Glomerular visceral epithelial cell (primary cell): ENCODE data around the gene KIAA1328.
"Not testable (repeated sequence)": the region's sequence is repeated elsewhere in the genome, so short reads cannot be mapped to it uniquely, and the experiment has no call there.

Experiments
- DNase-seq: peaks from one replicate; pipeline ENCODE4 v3.0.0-alpha.2; 2016; ENCODE audit errors: extremely low spot score

The KIAA1328 gene

DNA sequence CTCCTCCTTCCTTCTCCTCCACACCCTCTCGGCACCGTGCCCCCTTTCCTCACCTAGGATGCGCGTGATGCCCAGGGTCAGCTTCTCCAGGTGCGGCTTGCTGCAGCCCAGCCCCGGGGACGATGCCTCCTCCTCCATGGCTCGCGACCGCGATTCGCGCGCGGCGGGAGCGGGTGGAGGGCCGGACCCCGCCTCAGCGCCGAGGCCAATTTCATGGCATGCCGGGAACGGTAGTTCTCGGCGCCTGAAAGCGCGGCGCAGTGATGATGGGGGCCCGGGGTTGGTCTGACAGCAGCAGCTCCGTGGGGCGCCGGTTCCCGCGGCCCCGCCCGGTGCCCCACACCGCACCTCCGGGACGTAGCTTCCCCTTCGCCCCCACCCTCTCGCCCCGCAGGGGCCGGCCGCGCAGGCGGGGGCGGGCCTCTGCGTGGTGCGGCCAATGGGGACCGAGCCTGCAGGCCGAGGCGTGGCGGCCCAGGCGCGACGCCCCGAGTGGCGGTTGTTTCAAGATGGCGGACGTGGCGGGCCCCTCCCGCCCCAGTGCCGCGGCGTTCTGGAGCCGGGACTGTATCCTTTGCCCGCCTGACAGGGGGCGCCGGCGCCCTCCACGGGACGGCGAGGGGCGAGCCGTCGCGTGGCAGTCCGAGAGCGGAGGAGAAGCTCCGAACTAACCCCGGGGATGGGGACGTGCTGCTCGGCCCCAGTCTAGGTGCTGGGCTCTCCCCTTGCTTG lies at the start of gene KIAA1328, which contains the start of gene TPGS2:
KIAA1328 (plus strand) TSS at position 498 of the 732 bp plus-strand sequence; CDS start at position 510, 12 bp downstream.
TPGS2 (minus strand) TSS at position 373 of the 732 bp plus-strand sequence; CDS start at position 138, 235 bp downstream.
- peak; percentile 93 for DNase-seq

DNA sequence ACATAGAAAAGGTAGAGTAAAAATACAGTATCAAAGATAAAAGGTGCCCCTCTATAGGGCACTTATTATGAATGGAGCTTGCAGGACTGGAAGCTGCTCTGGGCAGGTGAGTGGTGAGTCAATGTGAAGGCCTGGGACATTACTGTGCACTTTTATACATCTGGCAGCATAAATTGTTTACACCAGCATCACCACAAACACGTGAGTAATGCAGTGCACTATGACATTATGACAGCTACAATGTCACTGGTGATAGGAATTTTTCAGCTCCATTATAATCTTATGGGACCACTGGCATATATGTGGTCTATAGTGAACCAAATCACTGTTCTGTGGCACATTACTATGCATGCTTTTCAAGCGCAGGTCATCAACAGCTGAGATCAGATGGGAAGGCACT lies 48.2 kb upstream of the KIAA1328 start:
- no peak for DNase-seq

DNA sequence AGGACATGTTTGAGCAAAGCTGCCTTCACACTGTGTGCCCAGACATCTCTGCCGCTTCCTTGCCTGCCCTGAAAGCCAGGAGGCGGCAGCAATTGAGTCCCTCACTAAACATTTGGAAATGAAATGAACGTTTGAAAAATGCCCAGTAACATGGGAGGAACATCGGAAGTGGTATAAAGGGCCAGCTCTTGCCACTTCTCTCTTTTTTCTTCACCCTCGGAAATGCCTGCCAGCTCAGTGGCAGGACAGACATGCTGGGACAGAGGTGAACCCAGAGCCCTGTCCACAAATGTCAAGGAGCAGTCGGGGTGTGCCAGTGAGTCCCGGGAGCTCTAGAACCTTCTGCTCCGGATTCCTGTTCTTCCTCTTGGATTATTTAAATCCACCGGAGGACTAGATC lies 46.2 kb upstream of the KIAA1328 start:
- DNase-seq = no peak

DNA sequence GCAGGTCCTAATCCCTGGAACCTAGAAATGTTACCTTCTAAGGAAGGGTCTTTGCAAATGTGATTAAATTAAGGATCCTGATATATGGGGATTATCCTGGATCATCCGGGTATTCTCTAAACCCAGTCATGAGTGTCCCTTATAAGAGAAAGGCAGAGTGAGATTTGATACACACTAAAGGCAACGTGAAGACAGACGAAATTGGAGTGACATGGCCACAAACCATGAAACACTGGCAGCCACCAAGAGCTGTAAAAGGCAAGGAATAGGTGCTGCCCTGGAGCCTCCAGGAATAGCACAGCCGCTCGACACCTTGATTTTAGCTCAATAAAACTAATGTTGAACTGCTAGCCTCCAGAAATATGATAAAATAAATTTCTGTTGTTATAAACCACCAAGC lies 45.1 kb upstream of the KIAA1328 start:
- no peak for DNase-seq

DNA sequence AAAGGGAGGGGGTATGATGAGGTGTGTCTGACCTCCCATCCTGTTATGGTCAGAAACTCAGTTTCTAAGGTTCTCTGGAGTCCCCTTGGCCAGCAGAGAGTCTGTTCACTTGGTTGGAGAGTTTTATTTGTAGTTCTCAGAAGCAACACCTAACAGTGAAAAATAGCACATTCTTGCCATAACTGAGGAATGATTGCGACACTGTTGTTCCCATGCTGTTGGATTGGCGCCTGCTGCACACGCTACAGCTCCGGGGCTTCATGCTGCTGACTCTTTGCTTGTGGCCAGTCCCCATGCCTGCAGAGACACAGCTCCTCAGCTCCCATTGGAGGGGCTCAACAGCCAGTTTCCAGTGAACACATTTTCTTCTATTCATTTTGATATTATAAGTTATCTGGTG lies 42.2 kb upstream of the KIAA1328 start:
- peak; percentile 53 for DNase-seq

DNA sequence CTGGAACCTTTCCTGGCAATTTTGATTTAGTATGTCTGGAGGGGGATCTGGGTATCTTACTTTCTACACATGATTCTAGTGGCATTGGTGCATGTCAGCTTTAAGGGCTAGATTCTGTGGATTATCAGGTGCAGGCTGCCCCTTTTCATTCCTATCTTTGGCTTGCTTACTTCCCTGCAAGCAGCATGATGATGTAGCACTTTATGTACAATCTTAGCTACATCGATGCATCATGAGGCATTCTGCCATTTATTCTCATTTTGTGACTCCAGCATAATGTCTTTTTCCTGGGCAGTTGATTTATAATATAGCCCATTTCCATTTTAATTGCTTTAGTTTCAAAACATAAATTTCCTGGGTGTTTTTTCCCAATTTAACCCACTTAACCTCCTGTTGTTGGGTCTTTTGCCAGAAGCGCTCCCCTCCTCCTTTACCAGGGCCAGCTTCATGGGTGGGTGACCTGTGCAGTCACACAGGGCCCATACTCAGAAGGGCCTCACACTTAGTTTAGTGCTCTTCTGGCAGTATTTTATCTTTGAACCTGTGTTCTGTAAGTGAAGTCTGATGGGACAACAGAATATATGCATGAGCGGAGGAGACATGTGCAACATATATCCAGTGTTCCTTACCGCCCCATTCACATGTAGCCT lies 36.2 kb upstream of the KIAA1328 start:
- no peak for DNase-seq

DNA sequence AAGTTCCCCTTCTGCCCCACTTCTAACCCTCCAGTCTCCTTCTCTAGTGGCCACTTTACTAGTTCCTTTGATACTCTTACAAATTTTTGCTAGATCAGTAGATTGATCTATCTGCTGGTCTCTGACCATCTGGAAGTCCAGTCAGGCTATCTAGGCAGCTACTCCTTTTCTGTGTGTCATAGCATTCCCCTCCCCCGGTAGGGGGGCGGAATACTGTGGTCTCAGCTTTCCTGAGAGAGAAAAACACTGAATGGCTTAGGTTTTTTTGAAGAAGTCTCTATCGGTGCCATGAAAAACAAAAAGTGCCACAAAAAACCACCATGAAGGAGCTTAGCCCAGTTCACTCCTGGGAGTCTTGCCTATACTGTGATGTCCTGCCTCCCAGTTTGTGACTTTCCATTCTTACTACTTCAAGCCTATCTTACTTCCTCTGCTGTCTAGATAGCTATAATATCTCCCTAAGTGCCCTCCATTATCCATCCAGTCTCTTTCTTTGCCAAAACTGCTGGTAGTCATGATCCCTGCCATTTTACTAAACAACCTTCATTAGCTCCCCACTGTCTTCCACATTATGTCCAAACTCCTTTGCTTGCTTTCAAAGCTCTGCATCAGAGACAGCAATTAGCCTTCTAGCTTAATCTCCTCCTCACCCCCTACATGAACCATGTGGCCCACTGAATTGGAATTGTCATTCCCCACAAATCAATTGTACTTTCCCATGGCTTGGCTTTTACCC lies 30.0 kb upstream of the KIAA1328 start:
- DNase-seq = no peak

DNA sequence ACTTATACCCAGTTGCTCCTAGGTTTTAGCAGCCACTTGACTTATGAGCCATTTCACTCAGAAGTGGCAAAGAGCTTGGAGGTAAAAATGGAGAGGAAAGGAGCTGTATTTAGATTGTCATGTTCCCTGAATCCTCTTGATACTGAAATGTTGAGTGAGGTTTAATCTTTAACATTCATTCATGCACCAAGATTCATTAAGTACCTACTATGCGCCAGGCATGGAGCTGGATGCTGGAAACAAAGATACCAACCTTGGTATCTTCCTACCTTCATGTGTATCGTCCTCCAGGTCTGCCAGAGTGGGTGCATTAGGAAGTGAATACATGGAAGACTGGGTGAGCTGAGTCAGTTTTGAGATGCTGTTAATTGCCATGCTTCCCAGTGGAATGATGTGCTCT lies 23.8 kb upstream of the KIAA1328 start:
- no peak for DNase-seq

DNA sequence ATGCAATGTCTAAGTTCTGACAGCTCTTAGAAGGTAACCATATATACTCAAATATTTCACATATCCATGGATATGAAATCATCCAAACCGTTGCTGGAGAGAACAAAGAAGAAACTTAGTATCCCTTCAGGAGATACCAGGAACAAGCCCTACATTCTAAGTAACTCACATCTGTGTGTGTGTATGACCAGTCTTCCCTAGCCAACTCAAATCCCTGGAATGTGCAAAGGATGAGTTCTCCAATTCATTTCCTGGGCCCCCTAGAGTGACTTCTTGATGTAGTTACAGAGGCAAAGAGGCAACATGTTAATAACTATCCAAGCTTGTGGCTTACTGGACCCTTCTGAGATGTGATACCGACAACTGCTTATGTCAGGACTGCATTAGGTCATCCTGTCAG lies 20.2 kb upstream of the KIAA1328 start:
- peak; percentile 44 for DNase-seq

DNA sequence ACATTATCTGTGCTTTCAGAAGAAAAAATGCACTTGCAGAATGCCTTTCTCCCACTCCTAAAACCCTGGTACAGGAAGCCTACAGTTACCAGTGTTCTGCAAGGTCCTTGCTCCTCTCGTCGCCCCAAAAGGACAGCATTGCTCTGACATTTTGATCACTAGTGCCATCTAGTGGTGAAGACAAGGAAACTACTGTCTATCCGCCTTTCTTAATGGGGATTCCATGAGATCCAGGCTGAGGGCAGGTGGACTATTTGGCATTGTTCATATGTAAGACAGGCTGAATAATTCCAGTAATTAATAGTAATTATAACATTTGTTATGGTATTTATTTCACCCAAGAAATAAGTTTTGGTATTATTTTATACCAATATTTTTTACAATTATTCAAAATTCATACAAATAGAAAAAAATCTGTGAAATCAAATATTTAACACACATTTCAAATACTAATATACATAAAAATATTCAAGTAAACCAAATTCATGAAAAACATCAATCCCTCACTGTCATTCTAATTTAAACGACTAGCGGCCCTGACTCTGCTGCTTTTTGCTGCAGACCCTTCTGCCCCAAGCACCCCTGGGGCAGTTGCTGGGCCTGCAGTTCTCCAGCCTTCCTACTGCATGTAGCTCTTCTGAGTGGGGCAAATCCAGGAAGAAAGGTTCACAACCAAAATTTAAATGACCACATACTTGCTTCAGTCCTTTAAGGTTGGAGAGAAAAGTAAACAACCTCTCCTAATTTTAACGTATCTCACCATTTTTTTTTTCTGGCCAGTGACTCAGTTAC lies 19.1 kb upstream of the KIAA1328 start:
- peak; percentile 70 for DNase-seq

DNA sequence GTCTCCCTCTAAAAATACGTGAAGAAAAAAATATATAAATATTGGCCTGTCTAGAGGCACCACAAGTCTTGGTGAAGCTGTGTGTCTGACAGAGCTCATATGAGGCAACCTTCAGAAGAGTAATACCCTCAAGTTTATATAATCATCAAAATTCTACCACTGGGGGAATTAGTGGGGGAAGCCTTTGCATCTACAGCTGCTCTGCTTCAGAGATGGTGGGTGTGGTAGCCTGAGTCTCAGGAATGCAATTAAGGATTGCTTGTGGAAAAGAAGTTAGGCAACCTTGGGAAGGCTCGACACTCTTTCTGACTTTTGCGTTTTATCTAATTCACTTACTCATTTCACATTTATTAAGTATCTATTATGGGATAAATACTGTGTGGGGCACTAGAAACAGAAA lies 17.5 kb upstream of the KIAA1328 start:
- no peak for DNase-seq

DNA sequence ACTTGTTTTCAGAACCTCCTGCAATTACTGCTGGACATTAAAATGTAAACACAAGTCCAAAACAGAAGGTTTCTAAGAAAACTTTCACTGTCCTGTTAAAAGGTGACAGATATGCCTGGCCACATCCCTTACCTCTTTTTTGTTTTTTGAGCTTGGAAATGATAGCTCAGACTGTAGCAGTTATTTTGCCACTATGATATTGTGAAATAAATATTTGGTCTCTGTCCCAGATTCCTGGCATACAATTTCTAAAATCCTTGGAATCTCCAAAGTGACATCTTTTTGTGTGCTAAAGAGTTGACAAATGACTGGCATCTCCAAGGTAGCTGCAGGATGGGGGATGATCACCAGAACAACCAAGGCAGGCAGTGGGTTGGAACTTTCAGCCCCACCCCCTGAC lies 17.0 kb upstream of the KIAA1328 start:
- DNase-seq = no peak

DNA sequence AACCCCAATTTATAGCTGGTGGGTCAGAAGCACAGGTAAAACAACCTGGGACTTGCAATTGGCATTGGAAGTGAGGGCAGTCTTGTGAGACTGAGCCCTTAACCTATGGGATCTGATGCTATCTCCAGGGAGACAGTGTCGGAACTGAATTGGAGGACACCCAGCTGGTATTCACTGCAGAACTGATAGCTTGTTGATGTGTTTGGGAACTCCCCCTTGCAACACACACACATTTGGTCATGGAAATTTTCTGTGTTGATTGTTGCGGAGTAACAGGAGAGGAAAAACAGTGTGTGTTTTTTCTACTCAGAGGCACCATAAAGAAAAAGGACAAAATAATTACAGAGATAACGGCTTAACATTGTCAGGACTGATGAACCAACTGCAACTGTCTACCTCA lies 16.2 kb upstream of the KIAA1328 start:
- no peak for DNase-seq

DNA sequence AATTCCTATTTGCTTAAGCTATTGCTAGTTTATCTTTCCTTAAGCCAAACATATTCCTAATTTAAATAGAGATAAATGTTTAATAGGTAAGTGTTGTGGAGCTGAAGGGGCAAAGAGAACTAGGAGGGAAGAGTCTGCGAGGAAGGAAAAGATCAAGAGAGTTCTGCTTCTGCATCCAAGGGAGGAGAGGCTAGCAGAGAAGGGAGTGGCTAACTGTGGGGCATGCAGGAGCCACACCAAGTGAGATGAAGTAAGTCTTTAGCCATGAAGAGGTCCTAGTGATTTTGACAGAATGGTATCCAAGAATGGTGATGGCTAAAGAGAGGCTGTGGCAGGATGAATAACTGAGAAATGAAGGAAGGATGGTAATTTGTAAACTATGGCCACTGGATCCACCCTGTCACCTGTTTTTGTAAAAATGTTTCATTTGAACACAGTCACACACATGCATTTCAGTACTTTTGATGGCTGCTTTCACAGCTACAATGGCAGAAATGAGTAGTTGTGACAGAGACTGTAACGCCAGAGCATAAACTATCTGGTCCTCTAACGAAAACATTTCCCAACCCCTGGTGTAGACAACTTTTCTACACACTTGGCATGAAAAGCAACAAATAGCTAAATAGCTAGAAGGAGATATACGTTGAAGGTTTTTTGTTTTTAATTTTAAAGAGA lies 15.7 kb upstream of the KIAA1328 start:
- no peak for DNase-seq

DNA sequence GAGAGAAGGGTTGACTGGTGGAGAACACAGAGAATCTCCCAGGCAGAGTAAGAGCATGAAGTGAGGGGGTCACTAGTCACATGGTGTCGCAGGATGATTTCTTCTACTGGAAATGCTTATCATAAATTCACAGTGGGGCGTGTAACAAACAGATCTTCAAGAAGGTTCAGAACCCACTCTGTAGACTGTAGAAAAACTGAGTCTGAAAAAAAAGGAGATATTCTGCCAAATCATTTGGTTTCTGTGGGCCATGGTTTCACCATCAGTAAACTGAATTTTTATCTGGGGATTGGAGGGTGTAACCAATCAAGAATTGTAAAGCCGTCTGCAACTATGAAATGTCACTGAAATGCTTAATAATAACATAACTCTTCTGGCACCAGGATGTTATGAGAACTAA lies 15.1 kb upstream of the KIAA1328 start:
- no peak for DNase-seq

DNA sequence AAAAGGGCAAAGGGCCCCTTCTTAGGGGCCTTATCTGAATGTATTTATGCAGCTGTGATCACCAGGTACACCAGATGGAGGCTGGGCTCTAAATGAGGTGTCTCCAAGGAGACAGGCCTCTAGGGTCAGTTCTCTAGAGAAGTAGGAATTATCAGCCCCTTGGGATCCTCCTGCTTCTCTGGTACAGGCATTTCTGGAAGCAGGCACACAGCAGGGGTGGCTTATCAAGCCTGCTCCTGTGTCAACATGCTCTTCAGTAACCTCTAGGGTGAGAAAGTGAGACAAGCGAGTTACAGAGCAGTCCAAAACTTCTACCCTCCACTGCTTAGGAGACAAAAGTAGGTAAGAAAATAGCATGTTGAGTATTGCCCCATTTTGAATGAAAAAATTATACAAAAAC lies 13.9 kb upstream of the KIAA1328 start:
- no peak for DNase-seq

DNA sequence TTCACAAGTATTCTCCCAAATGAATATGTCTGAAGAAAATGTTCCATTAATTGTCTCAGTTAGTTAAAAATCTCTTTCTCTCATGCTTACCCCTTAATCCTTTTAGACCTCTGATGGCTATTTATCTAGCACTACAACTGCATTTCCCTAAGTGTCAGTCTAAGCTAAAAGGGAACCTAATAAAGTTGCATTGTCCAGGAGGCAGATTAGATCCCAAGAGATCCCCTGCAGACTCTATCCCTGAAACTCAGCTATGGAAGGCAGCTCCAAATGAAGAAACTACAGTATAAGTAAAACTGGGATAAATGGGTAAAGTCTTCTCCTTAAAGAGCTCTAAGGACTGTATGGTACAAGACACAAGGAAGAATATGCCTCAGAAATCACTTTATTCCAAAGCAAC lies 12.8 kb upstream of the KIAA1328 start:
- DNase-seq = not testable (repeated sequence)

DNA sequence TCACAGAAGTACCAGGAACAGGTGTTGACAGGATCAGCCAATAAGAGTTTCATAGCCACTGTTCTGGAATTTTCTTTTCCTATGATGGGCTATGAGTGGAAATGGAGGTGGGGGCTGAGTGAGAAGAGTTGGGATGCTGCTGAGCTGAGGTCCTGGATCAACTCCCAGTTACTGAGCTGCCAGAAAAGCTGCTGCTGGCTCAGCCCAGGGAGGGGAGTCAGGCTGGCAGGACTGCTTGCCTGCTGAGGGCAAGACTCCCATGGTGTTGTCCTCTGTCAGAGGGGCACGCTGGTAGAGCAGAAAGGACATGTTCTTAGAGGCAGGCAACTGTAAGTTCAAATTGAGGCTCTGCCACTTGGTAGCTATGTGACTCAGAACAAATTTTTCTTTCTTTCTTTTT lies 11.9 kb upstream of the KIAA1328 start:
- DNase-seq = no peak

DNA sequence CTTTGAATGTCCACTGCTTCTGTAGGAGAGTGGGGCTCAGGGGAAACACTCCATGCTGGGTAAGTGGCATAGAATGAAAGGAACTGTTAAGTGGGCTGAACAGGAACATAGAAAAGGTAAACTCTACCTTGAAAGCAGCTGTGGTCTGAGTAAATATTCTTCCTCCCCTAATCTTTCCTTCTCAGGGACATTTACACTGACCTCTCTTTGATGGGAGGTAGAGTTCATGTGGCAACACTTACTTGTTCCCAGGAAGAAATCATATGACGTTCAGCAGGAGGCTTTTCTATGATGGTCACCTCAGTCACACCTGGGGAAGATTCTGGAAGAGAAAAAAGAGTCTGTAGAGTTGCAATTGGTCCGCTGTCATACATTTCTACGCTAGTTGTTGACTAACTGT lies 10.3 kb upstream of the KIAA1328 start:
- no peak for DNase-seq

DNA sequence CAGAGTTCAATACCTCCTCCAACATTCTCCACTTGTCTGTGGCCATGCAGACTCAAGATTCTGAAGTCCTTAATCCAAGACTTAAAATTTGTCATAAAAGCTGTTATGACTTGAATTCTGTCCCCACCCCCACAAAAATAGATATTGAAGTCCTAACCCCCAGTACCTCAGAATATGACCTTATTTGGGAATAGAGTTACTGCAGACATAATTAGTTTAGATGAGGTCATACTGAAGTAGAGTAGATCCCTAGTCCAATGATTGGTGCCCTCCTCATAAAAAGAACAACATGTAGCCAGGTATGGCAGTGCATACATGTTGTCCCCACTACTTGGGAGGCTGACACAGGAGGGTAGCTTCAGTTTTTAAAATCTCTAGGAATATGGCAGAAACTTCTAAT lies 9.3 kb upstream of the KIAA1328 start:
- no peak for DNase-seq

DNA sequence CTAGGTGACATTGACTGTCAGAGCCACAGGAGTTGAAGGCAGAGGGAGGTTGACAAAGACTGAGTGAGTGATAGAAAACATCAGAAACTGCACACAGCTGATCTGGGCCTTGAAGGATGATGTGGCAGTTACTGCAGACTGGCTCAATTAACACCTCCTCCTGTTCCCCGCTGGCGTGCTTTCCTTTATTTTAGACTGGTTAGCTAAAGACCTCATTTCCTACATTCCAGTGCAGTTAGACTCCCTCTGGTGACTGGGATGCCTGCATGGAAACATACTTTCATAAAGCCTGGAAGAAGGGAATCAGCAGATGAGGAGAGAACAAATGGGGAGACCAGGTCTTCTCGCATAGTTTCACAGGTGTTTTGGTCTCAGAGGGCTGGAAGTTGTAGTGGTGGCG lies 7.2 kb upstream of the KIAA1328 start:
- no peak for DNase-seq
